NT2/D1 (cell line): ENCODE results near the gene SNAI3.

ENCODE experiments used
- SUZ12 ChIP-seq: IDR thresholded peaks from 2 replicates; pipeline ENCODE4 v1.6.1; 2011; ENCODE audit not compliant: insufficient read length, insufficient read depth; ENCODE audit errors: extremely low read depth
- YY1 ChIP-seq: IDR thresholded peaks from 2 replicates; pipeline ENCODE4 v1.6.1; 2011; ENCODE audit not compliant: insufficient read length, insufficient read depth
- ZNF274 ChIP-seq: IDR thresholded peaks from 2 replicates; pipeline ENCODE4 v1.6.1; 2011; ENCODE audit warnings: mild to moderate bottlenecking, low read depth, low read length

GRCh38 chr16:88731699-88732098 lies 45.4 kb upstream of the SNAI3 start:
- TF ChIP-seq ZNF274 (no peak), SUZ12 (no peak), YY1 (no peak)
